Activated CD8-positive, alpha-beta memory T cell treated with anti-CD3 and anti-CD28 coated beads, Interleukin-2, amount 50 U/mL, for 4 hours (primary cell): ENCODE measurements around the gene CDC42SE2.
"Not testable (repeated sequence)": the region's sequence is repeated elsewhere in the genome, so short reads cannot be mapped to it uniquely, and the experiment has no call there.

Source experiments
- DNase-seq: peaks from one replicate; pipeline ENCODE4 v3.0.0-alpha.2; 2020

CDC42SE2 gene

GRCh38 chr5:131396630-131397273 is 132.9 kb downstream of the CDC42SE2 start:
- no peak for DNase-seq

- DNase-seq, result not testable (repeated sequence)
These were observed 135.2 kb downstream of the CDC42SE2 start for GRCh38 chr5:131399007-131399406.

GRCh38 chr5:131400585-131400984 is 136.7 kb downstream of the CDC42SE2 start:
- no peak for DNase-seq

GRCh38 chr5:131405674-131406073 is 141.8 kb downstream of the CDC42SE2 start:
- DNase-seq, result no peak

GRCh38 chr5:131406076-131406475 is 142.2 kb downstream of the CDC42SE2 start:
- no peak for DNase-seq

GRCh38 chr5:131406975-131407638 is 143.3 kb downstream of the CDC42SE2 start:
- DNase-seq, result no peak

- DNase-seq, result no peak
These were observed 150.0 kb downstream of the CDC42SE2 start for GRCh38 chr5:131413605-131414559.

GRCh38 chr5:131416729-131417128 is 152.9 kb downstream of the CDC42SE2 start:
- no peak for DNase-seq

GRCh38 chr5:131417240-131417869 is 153.5 kb downstream of the CDC42SE2 start:
- DNase-seq, result peak; percentile 88

- DNase-seq, result no peak
These were observed 155.0 kb downstream of the CDC42SE2 start for GRCh38 chr5:131418846-131419245.

GRCh38 chr5:131419877-131420276 is 156.0 kb downstream of the CDC42SE2 start:
- no peak for DNase-seq

- no peak for DNase-seq
These were observed 159.2 kb downstream of the CDC42SE2 start for GRCh38 chr5:131423056-131423455.

GRCh38 chr5:131426011-131426410 is 162.2 kb downstream of the CDC42SE2 start:
- no peak for DNase-seq

- DNase-seq, result no peak
These were observed 166.9 kb downstream of the CDC42SE2 start for GRCh38 chr5:131430794-131431193.

- no peak for DNase-seq
These were observed 167.9 kb downstream of the CDC42SE2 start for GRCh38 chr5:131431794-131432193.

GRCh38 chr5:131433109-131433508 is 169.3 kb downstream of the CDC42SE2 start:
- DNase-seq, result no peak

GRCh38 chr5:131436081-131436480 is 172.2 kb downstream of the CDC42SE2 start:
- no peak for DNase-seq

- no peak for DNase-seq
These were observed 177.3 kb downstream of the CDC42SE2 start for GRCh38 chr5:131441184-131441583.
